Activated CD8-positive, alpha-beta T cell treated with anti-CD3 and anti-CD28 coated beads for 36 hours (primary cell): ENCODE data around the gene FAM151A. TPM values are rescaled to one million over a fixed set of nuclear protein-coding genes. Genes with fewer than 3 reads are reported as not detected.

ENCODE experiments used
- ATAC-seq: fragments of 200-7000 bp; cut with Tn5 transposase; one replicate; pipeline ENCODE4 v1.10.0; 2021; ENCODE audit warnings: mild to moderate bottlenecking, moderate library complexity
- CTCF ChIA-PET: fragments of 350-600 bp; sonication (Branson Sonifier 250); formaldehyde crosslinking; loops from one replicate; lab custom pipeline; 2021; ENCODE audit warnings: antibody characterized with exemption; lab: Charles Lee
- POLR2A ChIA-PET: fragments of 350-600 bp; sonication (Branson Sonifier 250); formaldehyde crosslinking; loops from one replicate; lab custom pipeline; 2021; ENCODE audit warnings: antibody characterized with exemption; lab: Charles Lee
- DNase-seq: peaks from one replicate; pipeline ENCODE4 v3.0.0-alpha.2; 2020
- H3K27ac Mint-ChIP-seq: one replicate; pipeline ENCODE4 v1.8.0; 2021; ENCODE audit warnings: mild to moderate bottlenecking, mixed read lengths
- H3K27me3 Mint-ChIP-seq: one replicate; pipeline ENCODE4 v1.8.0; 2021; ENCODE audit warnings: mixed read lengths
- H3K36me3 Mint-ChIP-seq: one replicate; pipeline ENCODE4 v1.8.0; 2021; ENCODE audit warnings: low read depth, mixed read lengths
- H3K4me1 Mint-ChIP-seq: one replicate; pipeline ENCODE4 v1.8.0; 2021; ENCODE audit warnings: low read depth, mixed read lengths
- H3K4me3 Mint-ChIP-seq: one replicate; pipeline ENCODE4 v1.8.0; 2021; ENCODE audit warnings: mild to moderate bottlenecking, moderate library complexity, mixed read lengths
- H3K9me3 Mint-ChIP-seq: one replicate; pipeline ENCODE4 v1.8.0; 2021; ENCODE audit warnings: mixed read lengths
- CTCF ChIP-seq: fragments of 200-600 bp; IDR thresholded peaks from one replicate; pipeline ENCODE4 v1.8.0; 2022; ENCODE audit warnings: antibody characterized with exemption, mild to moderate bottlenecking
- intact Hi-C: fragments of 100-400 bp; cut with micrococcal nuclease; formaldehyde crosslinking; loops from one replicate; pipeline ENCODE4 v1.10.0; 2022
- total RNA-seq, 2 experiments: library from RNA; stranded (reverse); gene quantifications; one replicate each; pipeline ENCODE4 v1.2.3, GENCODE V29; 2021

The FAM151A gene
- total RNA-seq, 2 experiments from 2014 or later = not detected

GRCh38 chr1:54575605-54576290, 47.6 kb downstream of the FAM151A start:
- intact Hi-C loops = no loop called here
- H3K27ac Mint-ChIP-seq = no peak overlapping the region
- no peak for TF ChIP-seq CTCF
- H3K9me3 Mint-ChIP-seq = no peaks in the 10 kb centered on the region
- POLR2A ChIA-PET = interaction anchor here (0.6 kb wide), 1 partner anchor 266 kb away, joined by 3 read pairs; no protein-coding TSS in a partner anchor
- DNase-seq (no peak), ATAC-seq (no peak)
- no peaks in the 10 kb centered on the region for H3K27me3 Mint-ChIP-seq
- H3K36me3 Mint-ChIP-seq = no peaks in the 10 kb centered on the region
- CTCF ChIA-PET = interaction anchor here (1.4 kb wide), 1 partner anchor 12 kb away, joined by 3 read pairs; no protein-coding TSS in a partner anchor
- no peaks in the 10 kb centered on the region for H3K4me1 Mint-ChIP-seq
- H3K4me3 Mint-ChIP-seq = no peak overlapping the region

- Mint-ChIP-seq H3K27ac (no peak overlapping the region), H3K27me3 (no peaks in the 10 kb centered on the region), H3K4me1 (no peaks in the 10 kb centered on the region), H3K9me3 (no peaks in the 10 kb centered on the region), H3K36me3 (no peaks in the 10 kb centered on the region), H3K4me3 (no peak overlapping the region)
- ChIA-PET POLR2A (interaction anchor here (0.6 kb wide), 1 partner anchor 266 kb away, joined by 3 read pairs; no protein-coding TSS in a partner anchor), CTCF (no interaction called here)
- no peak for ATAC-seq
- no peak for TF ChIP-seq CTCF
- intact Hi-C loops = no loop called here
- no peak for DNase-seq
Observed at GRCh38 chr1:54575161-54575560, 48.2 kb downstream of the FAM151A start.

- no peaks in the 10 kb centered on the region for H3K36me3 Mint-ChIP-seq
- POLR2A ChIA-PET = no interaction called here
Observed at GRCh38 chr1:54574158-54574778, 49.1 kb downstream of the FAM151A start.

GRCh38 chr1:54572542-54572850, 50.8 kb downstream of the FAM151A start:
- no peak overlapping the region for H3K27ac Mint-ChIP-seq
- intact Hi-C loops = no loop called here
- ChIA-PET POLR2A (interaction anchor here (0.7 to 1.2 kb wide), 2 partner anchors 13 to 371 kb away, joined by 3 to 4 read pairs; no protein-coding TSS in a partner anchor), CTCF (no interaction called here)
- H3K36me3 Mint-ChIP-seq = no peaks in the 10 kb centered on the region
- H3K27me3 Mint-ChIP-seq = no peaks in the 10 kb centered on the region
- DNase-seq (no peak), ATAC-seq (no peak)
- H3K4me3 Mint-ChIP-seq = no peak overlapping the region
- H3K9me3 Mint-ChIP-seq = no peaks in the 10 kb centered on the region
- H3K4me1 Mint-ChIP-seq = no peaks in the 10 kb centered on the region
- no peak for TF ChIP-seq CTCF

More at GRCh38 chr1:54574158-54574778, 49.1 kb downstream of the FAM151A start:
- intact Hi-C loops = no loop called here
- no peak overlapping the region for H3K27ac Mint-ChIP-seq
- H3K4me1 Mint-ChIP-seq = no peaks in the 10 kb centered on the region
- H3K4me3 Mint-ChIP-seq = no peak overlapping the region
- no peaks in the 10 kb centered on the region for H3K9me3 Mint-ChIP-seq
- no peaks in the 10 kb centered on the region for H3K27me3 Mint-ChIP-seq
- TF ChIP-seq CTCF = no peak
- no peak for ATAC-seq
- CTCF ChIA-PET = no interaction called here
- no peak for DNase-seq
